ENCODE results near the gene ZDHHC14.

GRCh38 chr6:157614026-157614568, 233.1 kb downstream of the ZDHHC14 start:
- TF ChIP-seq REST (IDR thresholded peaks at IDR 0.05; ENCODE audit: insufficient replicate concordance, low read depth) (no peak), CTCF (IDR thresholded peaks at IDR 0.05; ENCODE audit: insufficient read depth, low read length) (no peak), POLR2AphosphoS5 (IDR thresholded peaks at IDR 0.05; ENCODE audit: low read depth) (no peak)
